ENCODE measurements around the gene RAB11FIP4.
A peak's percentile ranks its signal among the peaks of the same experiment; 100 is the strongest.

RAB11FIP4 gene

DNA sequence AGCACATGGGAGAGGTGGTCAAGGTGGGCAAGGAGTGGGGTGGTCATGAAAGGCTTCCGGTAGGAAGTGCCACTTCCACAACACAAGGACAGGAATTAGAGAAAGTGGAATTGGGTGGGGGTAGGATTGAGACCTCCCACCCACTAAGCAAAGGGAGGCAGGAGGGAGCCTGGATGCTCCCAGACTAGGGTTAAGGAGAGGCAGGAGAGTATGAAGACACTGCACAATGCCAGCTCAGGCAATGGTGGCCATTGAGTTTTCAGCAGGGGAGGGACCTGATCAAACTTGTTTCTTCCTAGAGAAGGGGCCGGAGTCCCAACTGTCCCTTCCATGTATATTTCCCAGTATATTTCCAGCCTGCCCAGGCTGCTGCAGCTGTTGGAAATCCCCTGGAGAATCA lies 3.1 kb upstream of the RAB11FIP4 start:
- DNase-seq: no peak

DNA sequence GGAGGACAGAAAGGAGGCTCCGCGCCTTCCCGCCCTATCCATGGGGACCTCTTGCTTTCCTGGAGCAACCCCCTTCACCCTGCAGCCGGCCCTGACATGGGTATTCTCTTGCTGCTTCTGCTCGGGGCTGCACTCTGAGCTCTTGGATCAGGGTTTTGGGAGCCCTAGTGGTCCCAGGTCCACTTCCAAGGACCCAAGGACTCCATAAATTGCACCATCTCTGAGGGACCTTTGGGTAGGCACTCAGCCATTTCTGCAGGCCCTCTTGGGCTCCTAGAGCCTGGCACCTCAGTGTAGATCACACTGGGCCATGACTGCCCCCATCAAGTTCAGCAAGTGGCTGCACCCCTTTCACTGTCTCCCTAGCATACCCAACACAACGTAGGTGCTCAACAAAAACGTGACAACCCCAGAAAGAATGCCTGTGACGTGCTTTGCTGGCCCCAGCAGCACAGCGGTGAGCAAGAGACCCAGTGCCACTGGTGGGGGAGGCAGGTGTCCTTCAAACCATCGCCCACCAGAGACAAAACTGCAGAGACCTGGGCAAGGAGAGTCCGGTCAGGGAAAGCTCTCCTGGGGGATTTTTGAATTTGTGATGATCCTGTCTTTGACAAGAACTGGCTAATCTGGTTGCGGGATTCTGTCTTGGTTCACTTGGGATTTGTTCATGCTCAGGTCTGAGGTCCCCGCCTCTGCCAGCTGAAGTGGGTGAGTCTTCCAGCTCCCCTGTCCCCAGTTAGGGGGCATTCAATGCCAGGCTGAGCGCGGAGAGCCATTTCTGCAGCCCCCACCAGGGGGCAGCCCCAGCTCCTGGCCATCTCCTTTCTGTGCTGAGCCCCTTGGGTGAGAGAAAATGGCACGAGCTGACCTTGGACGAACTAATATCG lies 2.5 kb upstream of the RAB11FIP4 start:
- peak; percentile 20 for DNase-seq

DNA sequence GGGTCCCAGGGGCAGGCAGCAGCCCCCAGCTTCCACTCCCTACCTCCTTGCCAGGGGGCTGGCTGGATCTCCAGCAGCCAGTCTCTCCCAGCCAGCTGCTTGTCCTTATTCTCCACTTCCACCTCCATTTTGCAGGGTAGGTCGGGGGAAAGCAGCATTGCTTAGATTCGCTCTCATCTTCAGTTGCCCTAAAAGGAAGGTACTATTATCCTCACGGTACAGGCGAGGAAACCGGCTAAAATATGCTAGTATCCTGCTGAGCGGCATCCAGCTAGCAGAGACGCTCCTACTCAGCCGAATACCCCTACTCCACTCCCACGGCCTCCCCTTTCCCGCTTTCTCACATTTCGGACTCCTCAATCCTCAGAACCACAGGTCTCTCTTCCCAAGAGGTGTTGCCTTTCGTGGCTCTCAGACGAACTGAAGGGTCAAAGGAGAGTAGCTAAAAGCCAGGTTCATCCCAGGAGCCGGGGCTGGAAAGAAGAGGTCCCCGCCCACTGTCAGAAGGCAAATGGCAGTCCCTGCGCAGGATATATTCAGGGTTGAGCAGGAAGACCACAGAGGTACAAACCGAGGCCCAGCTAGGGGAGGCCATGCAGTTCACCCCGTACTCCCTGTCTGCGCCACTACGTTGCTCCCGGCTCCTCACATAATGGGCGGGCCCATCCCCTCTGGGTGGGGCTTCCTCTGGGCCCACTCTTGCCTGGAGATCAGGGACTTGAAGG lies 1.7 kb upstream of the RAB11FIP4 start:
- no peak for DNase-seq

DNA sequence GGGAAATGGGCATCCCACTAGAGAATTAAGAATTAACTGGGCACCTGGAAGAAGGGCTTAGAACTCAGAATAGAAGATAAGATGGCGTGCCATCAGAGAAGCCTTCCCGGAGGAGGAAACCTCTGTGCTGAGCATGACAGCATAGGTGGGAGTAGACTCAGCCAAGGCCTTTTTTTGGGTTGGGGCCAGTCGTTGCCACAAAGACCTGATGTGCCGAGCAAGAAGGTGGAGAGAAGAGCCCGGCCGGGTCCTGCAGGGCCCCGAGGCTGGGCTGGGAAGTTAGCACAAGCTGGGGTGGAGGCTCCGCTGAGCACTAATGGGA lies 1.1 kb upstream of the RAB11FIP4 start:
- no peak for DNase-seq

- no peak for DNase-seq
Measured at GRCh38 chr17:31390748-31391495, 553 bp upstream of the RAB11FIP4 start.

DNA sequence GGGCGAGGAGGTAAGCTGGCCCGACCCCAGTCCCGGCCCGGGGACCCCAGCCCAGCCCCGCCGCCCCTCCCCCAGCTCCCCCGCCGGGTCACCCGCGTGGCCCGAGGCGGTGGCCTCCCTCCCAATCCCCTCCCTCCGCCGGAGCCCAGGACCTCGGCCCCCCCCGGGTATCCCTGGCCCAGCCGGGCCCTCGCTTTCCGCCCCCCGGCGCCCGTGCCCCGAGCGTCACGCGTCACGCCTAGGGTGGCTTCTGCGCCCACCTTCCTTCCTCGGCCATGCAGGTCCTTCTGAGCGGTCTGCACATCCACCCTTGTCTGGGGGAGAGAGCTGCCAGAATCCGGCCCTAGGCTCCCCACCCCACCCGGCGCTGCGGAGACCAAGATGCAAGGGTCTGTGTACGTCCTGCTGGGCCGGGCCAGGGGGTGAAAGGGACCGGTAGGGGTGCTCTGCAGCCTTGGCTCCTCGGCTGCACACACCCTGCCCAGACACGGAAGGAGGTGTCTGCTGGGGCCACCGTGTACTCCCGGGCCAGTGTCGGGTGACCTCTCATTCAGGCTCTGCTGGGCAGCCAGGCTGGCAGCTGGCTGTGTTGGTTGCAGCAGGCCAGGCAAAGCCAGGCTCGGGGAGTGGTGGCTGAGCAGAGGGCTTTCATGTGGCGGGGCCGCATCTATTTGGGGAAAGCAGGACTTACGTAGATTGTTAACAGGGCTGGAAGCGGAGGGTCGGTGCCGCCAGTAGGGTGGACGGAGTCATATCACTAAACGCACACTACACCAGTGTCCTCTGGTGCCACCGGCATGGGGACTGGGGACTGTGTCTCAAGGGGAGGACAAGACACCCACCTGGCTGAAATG lies 754 bp downstream of the RAB11FIP4 start:
- no peak for DNase-seq

DNA sequence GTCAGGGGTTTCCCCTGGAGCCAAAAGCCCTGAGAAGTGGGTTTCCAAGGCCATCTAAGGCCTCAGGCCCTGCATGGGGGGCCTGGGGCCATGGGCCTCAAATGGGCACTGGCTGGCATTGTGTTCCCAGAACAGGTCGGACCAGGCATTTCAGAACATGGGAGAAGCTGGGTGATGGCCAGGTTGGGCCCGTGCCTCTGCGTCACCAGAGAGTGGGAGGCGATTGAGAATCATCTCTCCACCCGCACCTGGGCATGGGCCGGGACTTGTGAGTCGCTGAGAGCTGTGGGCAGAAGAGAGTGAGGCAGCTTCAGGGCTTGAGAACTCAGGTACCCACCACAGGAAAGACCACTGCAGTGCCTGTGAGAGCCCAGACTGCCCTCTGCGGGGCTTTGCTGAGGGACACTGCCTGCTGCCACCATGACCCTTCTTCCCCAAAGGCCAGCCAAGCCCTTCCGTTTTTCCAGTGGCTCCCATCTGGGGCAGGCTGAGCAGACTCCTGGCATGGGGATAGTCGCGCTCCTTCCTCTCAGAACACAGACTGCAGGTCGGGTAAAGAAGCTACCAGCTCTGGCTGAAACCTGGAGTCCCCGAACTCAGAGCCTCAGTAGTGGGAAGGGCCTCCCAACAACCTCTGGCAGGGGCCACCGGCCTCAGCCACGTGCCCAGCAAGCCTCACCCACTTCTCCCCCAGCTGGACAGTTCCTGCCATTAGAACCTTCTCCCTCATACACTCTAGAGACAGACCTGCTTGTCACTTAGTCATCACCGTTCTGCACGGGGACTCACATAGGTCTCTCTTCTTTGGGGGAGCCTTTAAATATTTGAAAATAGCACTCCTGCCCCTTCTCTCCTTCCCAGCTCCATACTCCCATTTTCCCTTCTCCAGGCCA lies 1.6 kb downstream of the RAB11FIP4 start:
- DNase-seq: no peak

DNA sequence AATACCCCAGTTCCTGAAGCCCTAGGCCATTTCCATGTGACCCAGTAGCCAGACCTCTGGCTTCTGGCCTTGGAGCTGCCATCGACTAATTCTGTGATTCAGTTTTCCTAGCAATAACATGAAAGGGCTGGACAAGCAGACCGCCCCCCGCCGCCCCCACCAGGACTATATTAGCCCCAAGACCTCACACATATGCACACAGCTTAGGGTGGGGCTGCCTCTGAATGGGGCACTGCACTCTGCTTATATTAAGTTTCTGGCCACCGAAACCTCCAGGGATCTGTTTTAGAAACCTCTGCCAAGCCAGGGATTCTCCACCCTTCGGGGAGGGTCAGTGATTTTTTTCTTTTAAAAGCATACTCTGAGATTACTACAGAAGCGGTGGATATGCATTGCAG lies 2.3 kb downstream of the RAB11FIP4 start:
- no peak for DNase-seq

DNA sequence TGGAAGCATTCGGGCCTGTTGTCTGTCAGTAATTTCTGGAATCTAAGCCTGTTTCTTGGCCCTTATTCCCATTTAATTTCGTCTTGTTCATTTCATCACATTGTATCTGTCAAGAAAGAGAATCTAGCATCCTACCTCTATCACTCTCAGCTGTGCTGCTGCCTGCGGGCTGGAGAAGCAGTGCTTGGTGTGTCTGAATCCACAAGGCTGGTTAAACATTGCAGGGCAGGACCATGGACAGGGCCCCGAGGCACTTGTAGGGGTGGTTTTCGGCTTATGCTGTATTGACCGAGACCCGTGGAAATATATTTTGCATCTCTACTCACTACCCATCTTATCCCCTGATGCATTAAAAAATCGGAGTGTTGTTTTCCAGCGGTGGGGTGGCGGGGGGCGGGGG lies 3.1 kb downstream of the RAB11FIP4 start:
- DNase-seq: no peak

GRCh38 chr17:31397256-31397939 lies 5.9 kb downstream of the RAB11FIP4 start:
- no peak for DNase-seq

DNA sequence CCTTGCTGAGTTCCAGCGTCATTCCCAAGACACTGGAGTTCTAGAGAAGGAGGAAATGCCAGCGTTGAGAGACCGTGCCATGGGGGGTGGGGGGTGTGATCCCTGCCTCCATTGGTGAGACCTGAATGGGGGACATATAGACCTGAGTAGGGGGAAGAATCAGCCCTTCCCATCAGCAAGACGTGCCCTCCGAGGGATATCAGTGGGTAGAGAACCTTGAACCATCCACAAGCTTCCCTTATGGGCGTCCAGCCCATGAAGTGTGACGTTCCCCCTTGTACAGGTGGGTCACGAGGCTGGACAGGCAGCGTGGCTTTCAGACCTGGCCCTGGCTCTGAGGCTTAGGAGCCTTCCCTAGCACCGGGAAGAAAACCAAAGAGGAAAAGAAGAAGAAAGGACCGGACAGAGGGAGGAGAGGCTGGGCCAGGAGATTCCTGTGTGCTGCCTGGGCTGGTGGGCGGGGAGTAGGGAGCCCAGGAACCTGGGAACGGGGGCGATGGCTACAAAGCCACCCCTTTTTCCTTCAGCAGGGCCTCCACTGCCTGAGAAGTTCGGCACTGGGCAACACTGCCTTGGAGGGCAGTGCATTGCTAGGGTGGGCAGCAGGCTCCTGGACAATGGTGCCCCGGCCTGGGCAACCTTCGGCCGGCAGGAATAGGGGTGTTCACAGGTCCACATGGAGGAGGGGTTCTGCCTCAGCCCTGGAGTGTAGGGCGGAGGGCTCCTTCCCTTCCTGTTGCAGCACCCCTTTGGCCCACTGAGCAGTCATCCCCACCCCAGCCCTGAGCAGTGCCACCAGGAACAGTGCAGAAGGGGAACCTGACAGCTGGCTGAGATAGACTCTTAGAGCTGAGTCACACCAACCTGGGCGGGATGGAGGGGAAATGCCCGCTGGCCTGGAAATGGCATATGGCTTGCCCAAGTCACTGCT lies 7.2 kb downstream of the RAB11FIP4 start:
- no peak for DNase-seq

- DNase-seq: no peak
Measured at GRCh38 chr17:31400481-31400950, 9.0 kb downstream of the RAB11FIP4 start.

DNA sequence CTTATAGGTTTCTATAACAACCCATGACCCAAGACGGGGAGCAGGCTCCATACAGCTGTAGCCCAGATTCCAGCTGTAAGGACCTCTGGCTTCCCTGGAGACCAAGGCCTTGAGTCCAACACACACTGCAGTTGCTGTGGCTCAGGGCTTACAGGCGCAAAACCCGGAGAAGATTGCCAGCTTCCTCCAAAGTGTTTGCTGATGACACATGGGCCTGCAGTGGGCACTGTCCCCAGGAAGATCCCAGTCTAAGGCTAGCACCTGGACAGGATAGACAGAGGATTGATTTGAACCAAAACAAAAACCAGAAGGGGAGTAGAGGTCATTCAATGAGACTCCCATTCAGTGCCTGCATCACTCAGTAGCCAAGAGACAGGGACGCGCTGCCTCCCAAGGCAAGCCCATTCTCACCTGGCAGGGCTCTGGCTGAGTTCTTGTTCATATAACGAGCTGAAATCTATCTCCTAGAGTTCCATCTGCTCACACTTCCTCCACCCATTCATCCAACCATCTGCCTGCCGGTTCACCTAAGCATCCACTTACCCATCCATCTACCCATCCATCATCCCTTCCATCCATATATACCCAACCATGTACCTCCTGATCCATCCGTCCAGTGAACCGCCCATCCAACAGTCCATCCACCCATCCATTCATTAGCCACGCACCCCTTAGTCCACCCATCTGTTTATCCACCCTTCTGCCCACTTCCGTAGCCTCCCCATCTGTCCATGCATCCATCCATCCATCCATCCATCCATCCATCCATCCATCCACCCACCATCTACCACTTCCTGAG lies 10.2 kb downstream of the RAB11FIP4 start:
- no peak for DNase-seq

- no peak for DNase-seq
Measured at GRCh38 chr17:31404028-31404949, 12.8 kb downstream of the RAB11FIP4 start.

- no peak for DNase-seq
Measured at GRCh38 chr17:31405890-31406371, 14.5 kb downstream of the RAB11FIP4 start.

- no peak for DNase-seq
Measured at GRCh38 chr17:31408586-31408985, 17.1 kb downstream of the RAB11FIP4 start.

- no peak for DNase-seq
Measured at GRCh38 chr17:31411707-31412285, 20.3 kb downstream of the RAB11FIP4 start.

Data from central memory CD4-positive, alpha-beta T cell (primary cell).